ENCODE measurements around the gene CPEB4. TPM values are rescaled to one million over a fixed set of nuclear protein-coding genes. Genes with fewer than 3 reads are reported as not detected.

CPEB4 gene
- total RNA-seq, 1 experiment from 2014 or later, result 27.7 TPM

GRCh38 chr5:173882632-173883031, 5.5 kb upstream of the CPEB4 start:
- H3K4me1 ChIP-seq (ENCODE audit: control insufficient read depth, insufficient read depth, low read length), result no peaks in the 10 kb centered on the region
- no peaks in the 10 kb centered on the region for H3K27me3 ChIP-seq (ENCODE audit: control insufficient read depth, insufficient read depth, low read length)
- intact Hi-C loops (cut with micrococcal nuclease; ENCODE audit: unreplicated experiment) (no loop called here), in situ Hi-C loops (cut with HindIII; ENCODE audit: low pct_unique_long_range_greater_than_20kb, low sequenced_read_pairs) (no loop called here)
- H3K9me3 ChIP-seq (ENCODE audit: control insufficient read depth, insufficient read depth, low read depth, low read length), result no peaks in the 10 kb centered on the region
- ATAC-seq, result no peak
- H3K4me3 ChIP-seq (ENCODE audit: low read depth in 2 of 2, low read length in 2 of 2), result no peak overlapping the region
- no TSS peak for BruUV-seq (replicated peaks)
- DNase-seq (ENCODE audit: low read depth, low spot score), result no peak
- no peak for TF ChIP-seq POLR2AphosphoS5 (IDR thresholded peaks at IDR 0.05; ENCODE audit: low read depth, low read length)
- no peaks in the 10 kb centered on the region for H3K36me3 ChIP-seq (ENCODE audit: control insufficient read depth, insufficient read depth, low read length)
- H3K27ac ChIP-seq (ENCODE audit: low read length), result no peak overlapping the region
- ChIA-PET POLR2A (no interaction called here), CTCF (no interaction called here)

GRCh38 chr5:173883347-173883924, 4.7 kb upstream of the CPEB4 start:
- H3K4me3 ChIP-seq (ENCODE audit: low read depth in 2 of 2, low read length in 2 of 2), result no peak overlapping the region
- no peak overlapping the region for H3K27ac ChIP-seq (ENCODE audit: low read length)
- H3K27me3 ChIP-seq (ENCODE audit: control insufficient read depth, insufficient read depth, low read length), result no peaks in the 10 kb centered on the region
- H3K36me3 ChIP-seq (ENCODE audit: control insufficient read depth, insufficient read depth, low read length), result peaks cover under 1% of the 10 kb centered on the region; the same call in 1 of the 2 replicates
- H3K9me3 ChIP-seq (ENCODE audit: control insufficient read depth, insufficient read depth, low read depth, low read length), result no peaks in the 10 kb centered on the region
- no peaks in the 10 kb centered on the region for H3K4me1 ChIP-seq (ENCODE audit: control insufficient read depth, insufficient read depth, low read length)
- ATAC-seq, result no peak
- no TSS peak for BruUV-seq (replicated peaks)
- in situ Hi-C loops (cut with HindIII; ENCODE audit: low pct_unique_long_range_greater_than_20kb, low sequenced_read_pairs) (no loop called here), intact Hi-C loops (cut with micrococcal nuclease; ENCODE audit: unreplicated experiment) (no loop called here)
- ChIA-PET CTCF (no interaction called here), POLR2A (no interaction called here)
- DNase-seq (ENCODE audit: low read depth, low spot score), result no peak
- TF ChIP-seq POLR2AphosphoS5 (IDR thresholded peaks at IDR 0.05; ENCODE audit: low read depth, low read length) (no peak), REST (IDR thresholded peaks at IDR 0.05; ENCODE audit: insufficient read depth in 1 of 2, low read depth in 2 of 2, low read length in 1 of 2) (no peak), CTCF (IDR thresholded peaks at IDR 0.05) (no peak), SIN3A (IDR thresholded peaks at IDR 0.05; ENCODE audit: borderline replicate concordance, insufficient read depth, low read depth, low read length) (no peak), TCF7L2 (IDR thresholded peaks at IDR 0.05; ENCODE audit: low read depth, low read length) (no peak)

- no peaks in the 10 kb centered on the region for H3K9me3 ChIP-seq (ENCODE audit: control insufficient read depth, insufficient read depth, low read depth, low read length)
- in situ Hi-C loops (cut with HindIII; ENCODE audit: low pct_unique_long_range_greater_than_20kb, low sequenced_read_pairs) (no loop called here), intact Hi-C loops (cut with micrococcal nuclease; ENCODE audit: unreplicated experiment) (loop anchor here (5.0 kb wide), 1 partner anchor 88 kb away; no protein-coding TSS in a partner anchor)
- no peak for ATAC-seq
- H3K36me3 ChIP-seq (ENCODE audit: control insufficient read depth, insufficient read depth, low read length), result peaks cover 2% of the 10 kb centered on the region; the same call in 1 of the 2 replicates
- CTCF ChIA-PET, result interaction anchor here (0.5 kb wide), 1 partner anchor 184 kb away, joined by 3 read pairs; no protein-coding TSS in a partner anchor
- H3K4me3 ChIP-seq (ENCODE audit: low read depth in 2 of 2, low read length in 2 of 2), result no peak overlapping the region
- H3K27ac ChIP-seq (ENCODE audit: low read length), result no peak overlapping the region
- H3K4me1 ChIP-seq (ENCODE audit: control insufficient read depth, insufficient read depth, low read length), result peaks cover 4% of the 10 kb centered on the region; the same call in 1 of the 2 replicates
- POLR2A ChIA-PET, result no interaction called here
- no peak for DNase-seq (ENCODE audit: low read depth, low spot score)
- TF ChIP-seq REST (IDR thresholded peaks at IDR 0.05; ENCODE audit: insufficient read depth in 1 of 2, low read depth in 2 of 2, low read length in 1 of 2), result no peak
- no peak for TF ChIP-seq POLR2AphosphoS5 (IDR thresholded peaks at IDR 0.05; ENCODE audit: low read depth, low read length)
- no peak for TF ChIP-seq TCF7L2 (IDR thresholded peaks at IDR 0.05; ENCODE audit: low read depth, low read length)
- TF ChIP-seq CTCF (IDR thresholded peaks at IDR 0.05), result no peak
- TF ChIP-seq SIN3A (IDR thresholded peaks at IDR 0.05; ENCODE audit: borderline replicate concordance, insufficient read depth, low read depth, low read length), result no peak
- no peaks in the 10 kb centered on the region for H3K27me3 ChIP-seq (ENCODE audit: control insufficient read depth, insufficient read depth, low read length)
- no TSS peak for BruUV-seq (replicated peaks)
Measured at GRCh38 chr5:173884402-173885053, 3.6 kb upstream of the CPEB4 start.

Data from Panc1 (cell line).